Measurements from ENCODE around the gene ARHGAP24. TPM values are rescaled to one million over a fixed set of nuclear protein-coding genes. Genes with fewer than 3 reads are reported as not detected.

ARHGAP24 gene
- polyA plus RNA-seq, 3 donors, result 12.5 to 32.0 (median 18.8) TPM

DNA sequence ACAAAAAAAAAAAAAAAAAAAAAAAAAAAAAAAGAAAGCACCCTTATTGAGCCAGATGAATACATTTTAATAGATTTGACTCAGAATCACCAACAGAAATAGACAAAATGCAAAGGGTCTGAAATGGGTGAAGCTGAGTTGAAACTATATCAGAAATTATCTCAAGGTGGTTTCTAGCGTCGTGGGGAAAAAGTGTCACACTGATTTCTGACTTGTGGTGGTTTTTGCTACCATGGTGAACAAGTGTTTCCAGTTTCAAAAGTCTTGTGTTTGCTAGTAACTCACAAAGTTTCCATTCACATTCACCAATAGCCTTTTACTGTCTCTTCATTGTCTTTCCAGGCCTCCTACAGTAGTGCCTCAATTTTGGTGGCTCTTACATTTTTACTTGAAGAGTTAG lies 135.5 kb downstream of the ARHGAP24 start:
- Mint-ChIP-seq H3K36me3 (peaks cover 8 to 9% of the 10 kb centered on the region in 2 donors), H3K27ac (no peak overlapping the region), H3K4me1 (peaks cover 1% of the 10 kb centered on the region), H3K4me3 (no peak overlapping the region), H3K9me3 (peaks cover 0 to 2% (median 0%) of the 10 kb centered on the region in 7 donors), H3K27me3 (ENCODE audit: low read depth in 3 of 3) (peaks cover 0 to 4% (median 2%) of the 10 kb centered on the region in 3 donors)
- H4K20me1 ChIP-seq (ENCODE audit: insufficient read depth, low read length), result no peaks in the 10 kb centered on the region
- no peaks in the 10 kb centered on the region for H3K9me3 ChIP-seq (replicated peaks in 1 of 2; ENCODE audit: control insufficient read depth in 1 of 2, insufficient read depth in 1 of 2, low read length in 2 of 2)
- H3K9ac ChIP-seq (ENCODE audit: insufficient read depth, low read length, poor library complexity, severe bottlenecking), result no peak overlapping the region
- H3K4me3 ChIP-seq (replicated peaks in 1 of 3; ENCODE audit: low read depth in 2 of 3, low read length in 3 of 3), result no peak overlapping the region
- no peak for TF ChIP-seq CTCF (IDR thresholded peaks at IDR 0.05)
- H3K4me2 ChIP-seq (replicated peaks; ENCODE audit: extremely low read depth, low read length, poor library complexity, severe bottlenecking), result no peak overlapping the region
- 90% methylated on average over 2 of the region's 2 CpGs for WGBS (ENCODE audit: insufficient coverage)
- intact Hi-C loops (cut with micrococcal nuclease), result no loop called here
- no peak overlapping the region for H2AFZ ChIP-seq (ENCODE audit: insufficient read depth, low read depth, low read length, poor library complexity, severe bottlenecking)
- H3K79me2 ChIP-seq (ENCODE audit: insufficient read depth, low read length), result no peaks in the 10 kb centered on the region
- no peak overlapping the region for H3K27ac ChIP-seq (ENCODE audit: low read depth in 1 of 2, low read length in 2 of 2)
- DNase-seq, result no peak
- no peaks in the 10 kb centered on the region for H3K27me3 ChIP-seq (ENCODE audit: control insufficient read depth in 2 of 2, insufficient read depth in 2 of 2, low read length in 2 of 2)
- H3K36me3 ChIP-seq (replicated peaks in 1 of 2; ENCODE audit: control insufficient read depth in 1 of 2, insufficient read depth in 2 of 2, low read length in 2 of 2), result no peaks in the 10 kb centered on the region
- no peaks in the 10 kb centered on the region for H3K4me1 ChIP-seq (ENCODE audit: control insufficient read depth in 1 of 2, insufficient read depth in 2 of 2, low read length in 2 of 2)

- Mint-ChIP-seq H3K9me3 (peaks cover 0 to 2% (median 0%) of the 10 kb centered on the region in 7 donors), H3K27ac (no peak overlapping the region)
- H2AFZ ChIP-seq (ENCODE audit: insufficient read depth, low read depth, low read length, poor library complexity, severe bottlenecking), result no peak overlapping the region
Observed at GRCh38 chr4:85611661-85612060, 136.7 kb downstream of the ARHGAP24 start.

More at GRCh38 chr4:85611661-85612060, 136.7 kb downstream of the ARHGAP24 start:
- H3K36me3 Mint-ChIP-seq, result peaks cover 0 to 3% of the 10 kb centered on the region in 2 donors
- Histone ChIP-seq H3K9ac (ENCODE audit: insufficient read depth, low read length, poor library complexity, severe bottlenecking) (no peak overlapping the region), H3K4me3 (replicated peaks in 1 of 3; ENCODE audit: low read depth in 2 of 3, low read length in 3 of 3) (no peak overlapping the region), H4K20me1 (ENCODE audit: insufficient read depth, low read length) (no peaks in the 10 kb centered on the region), H3K4me2 (replicated peaks; ENCODE audit: extremely low read depth, low read length, poor library complexity, severe bottlenecking) (no peak overlapping the region), H3K36me3 (replicated peaks in 1 of 2; ENCODE audit: control insufficient read depth in 1 of 2, insufficient read depth in 2 of 2, low read length in 2 of 2) (no peaks in the 10 kb centered on the region), H3K27me3 (ENCODE audit: control insufficient read depth in 2 of 2, insufficient read depth in 2 of 2, low read length in 2 of 2) (no peaks in the 10 kb centered on the region), H3K9me3 (replicated peaks in 1 of 2; ENCODE audit: control insufficient read depth in 1 of 2, insufficient read depth in 1 of 2, low read length in 2 of 2) (no peaks in the 10 kb centered on the region), H3K4me1 (ENCODE audit: control insufficient read depth in 1 of 2, insufficient read depth in 2 of 2, low read length in 2 of 2) (no peaks in the 10 kb centered on the region), H3K27ac (ENCODE audit: low read depth in 1 of 2, low read length in 2 of 2) (no peak overlapping the region), H3K79me2 (ENCODE audit: insufficient read depth, low read length) (no peaks in the 10 kb centered on the region)
- peaks cover 1% of the 10 kb centered on the region for H3K4me1 Mint-ChIP-seq
- no peak overlapping the region for H3K4me3 Mint-ChIP-seq
- H3K27me3 Mint-ChIP-seq (ENCODE audit: low read depth in 3 of 3), result peaks cover 0 to 2% (median 0%) of the 10 kb centered on the region in 3 donors
- no peak for TF ChIP-seq CTCF (IDR thresholded peaks at IDR 0.05)
- no peak for DNase-seq
- intact Hi-C loops (cut with micrococcal nuclease), result no loop called here

All from CD14-positive monocyte (primary cell).